ENCODE measurements around the gene CYFIP1. TPM values are rescaled to one million over a fixed set of nuclear protein-coding genes. Genes with fewer than 3 reads are reported as not detected.

CYFIP1 gene
- total and polyA plus RNA-seq, 2 of the 13 experiments (the other 11 are each of a cell fraction or from before 2014, with no cell fraction given): 38.1 to 58.3 TPM

GRCh38 chr15:22956257-22956977, 23.8 kb downstream of the CYFIP1 start:
- POLR2A ChIA-PET: no interaction called here
- 83% methylated on average over 8 of the region's 16 CpGs for WGBS (ENCODE audit: low lambda C conversion rate)
- H3K27me3 ChIP-seq (ENCODE audit: control insufficient read depth in 1 of 2, insufficient read depth in 2 of 2, low read length in 2 of 2): no peaks in the 10 kb centered on the region
- no peaks in the 10 kb centered on the region; a peak in 2 of 5 replicates for H3K36me3 ChIP-seq (replicated peaks in 1 of 2; ENCODE audit: control insufficient read depth in 1 of 2, insufficient read depth in 2 of 2, low read length in 2 of 2)
- CTCF ChIA-PET (ENCODE audit: low intra/inter-chr PET ratio, low total read pairs): no interaction called here
- ATAC-seq (no peak), DNase-seq (ENCODE audit: low spot score) (no peak), FAIRE-seq (no peak)
- H3K9me3 ChIP-seq (ENCODE audit: low read length): no peaks in the 10 kb centered on the region
- no TSS peak for BruUV-seq (replicated peaks)
- H2AFZ ChIP-seq (ENCODE audit: low read length): no peak overlapping the region
- no peak overlapping the region for H3K4me2 ChIP-seq (ENCODE audit: low read depth, low read length)
- in situ Hi-C loops (cut with HindIII; ENCODE audit: extremely low pct_ligation_motif_present, low pct_unique_long_range_greater_than_20kb) (no loop called here), intact Hi-C loops (cut with micrococcal nuclease; ENCODE audit: unreplicated experiment) (loop anchor here (5.0 kb wide), 1 partner anchor 511 kb away; no protein-coding TSS in a partner anchor)
- peaks cover 29% of the 10 kb centered on the region; the same call in 1 of the 2 replicates for H4K20me1 ChIP-seq (ENCODE audit: insufficient read depth, low read length)
- H3K9ac ChIP-seq (ENCODE audit: insufficient read depth, low read depth, low read length): no peak overlapping the region
- H3K27ac ChIP-seq (ENCODE audit: extremely low read length, insufficient read depth, low read length): no peak overlapping the region
- no peak overlapping the region for H3K4me3 ChIP-seq (replicated peaks in 1 of 3; ENCODE audit: insufficient read depth in 1 of 3, low read depth in 2 of 3, low read length in 3 of 3)
- H3K79me2 ChIP-seq (ENCODE audit: insufficient read depth, low read length): peaks cover 64% of the 10 kb centered on the region
- peaks cover 33% of the 10 kb centered on the region for H3K4me1 ChIP-seq (ENCODE audit: insufficient read depth, low read length)
- TF ChIP-seq ZNF574 (CRISPR knock-in tag; IDR thresholded peaks at IDR 0.05) (no peak), CBX2 (IDR thresholded peaks at IDR 0.05; ENCODE audit: low read depth, low read length) (no peak), CBX2 (CRISPR knock-in tag; IDR thresholded peaks at IDR 0.05; ENCODE audit: low read depth) (no peak), SALL2 (CRISPR knock-in tag; IDR thresholded peaks at IDR 0.05) (no peak), TFDP2 (CRISPR knock-in tag; IDR thresholded peaks at IDR 0.05) (no peak), HHEX (CRISPR knock-in tag; IDR thresholded peaks at IDR 0.05) (no peak), PAXIP1 (CRISPR knock-in tag; conservative IDR thresholded peaks at IDR 0.05) (no peak), SRSF9 (IDR thresholded peaks at IDR 0.05; ENCODE audit: borderline replicate concordance, insufficient read depth, low read depth, low read length, poor library complexity, severe bottlenecking) (no peak), ZNF660 (CRISPR knock-in tag; IDR thresholded peaks at IDR 0.05; ENCODE audit: borderline replicate concordance, low read depth) (no peak), FOXC1 (CRISPR knock-in tag; IDR thresholded peaks at IDR 0.05; ENCODE audit: borderline replicate concordance) (no peak), ZBTB42 (CRISPR knock-in tag; IDR thresholded peaks at IDR 0.05) (no peak), ZNF816 (CRISPR knock-in tag; IDR thresholded peaks at IDR 0.05; ENCODE audit: borderline replicate concordance) (no peak), TEF (CRISPR knock-in tag; IDR thresholded peaks at IDR 0.05) (no peak)
